GM18868 (cell line): ENCODE data around the gene NAA60.
"Not testable (repeated sequence)": the region's sequence is repeated elsewhere in the genome, so short reads cannot be mapped to it uniquely, and the experiment has no call there.

Experiments used
- ATAC-seq: cut with Tn5 transposase; IDR thresholded peaks from one replicate; pipeline ENCODE4 v1.9.1; 2021; ENCODE audit warnings: mild to moderate bottlenecking, moderate library complexity; ENCODE audit not compliant: unreplicated experiment

NAA60 gene

DNA sequence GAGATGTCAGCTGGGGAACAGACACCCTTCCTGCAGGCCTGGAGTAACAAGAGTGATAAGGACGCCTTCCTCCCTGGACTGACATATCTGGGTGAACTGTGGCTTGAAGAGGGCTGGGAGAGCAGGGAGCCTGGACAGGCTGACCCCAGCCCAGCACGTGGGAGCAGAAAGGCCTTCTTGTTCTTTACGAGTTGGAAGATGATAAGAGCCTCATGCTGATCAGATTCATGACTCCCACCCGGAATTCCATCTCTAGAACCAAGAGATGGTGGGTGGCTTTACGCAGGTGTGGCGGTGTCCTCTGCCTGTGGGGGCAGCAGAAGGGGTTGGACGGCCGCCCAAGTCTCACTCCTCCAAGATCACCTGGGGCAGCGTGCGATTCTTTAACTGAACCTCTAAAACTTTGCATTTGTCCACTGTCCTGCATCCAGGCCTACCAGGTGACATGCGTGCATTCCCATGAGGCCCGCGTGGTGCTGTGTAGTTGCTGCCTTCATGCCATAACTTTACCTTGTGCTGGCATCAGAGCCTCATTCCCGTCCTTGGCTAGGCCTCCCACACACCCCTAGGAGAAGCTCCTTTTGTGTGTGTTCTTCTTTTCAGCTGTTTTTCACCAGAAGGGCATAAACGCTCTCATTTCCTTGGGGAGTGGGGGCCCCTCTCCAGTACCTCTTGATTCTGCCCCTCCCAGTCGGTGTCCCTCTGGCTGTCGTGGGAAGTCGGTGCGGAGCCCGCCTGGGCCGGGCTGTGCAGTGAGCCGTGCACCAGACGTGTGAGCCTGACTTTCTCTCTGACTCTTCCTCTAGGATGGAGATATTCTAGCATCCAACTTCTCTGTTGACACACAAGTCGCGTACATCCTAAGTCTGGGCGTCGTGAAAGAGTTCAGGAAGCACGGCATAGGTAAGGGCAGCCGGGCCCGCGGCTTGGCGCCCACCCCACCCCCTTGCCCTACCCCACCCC lies 38.5 kb downstream of the NAA60 start:
- ATAC-seq: no peak

DNA sequence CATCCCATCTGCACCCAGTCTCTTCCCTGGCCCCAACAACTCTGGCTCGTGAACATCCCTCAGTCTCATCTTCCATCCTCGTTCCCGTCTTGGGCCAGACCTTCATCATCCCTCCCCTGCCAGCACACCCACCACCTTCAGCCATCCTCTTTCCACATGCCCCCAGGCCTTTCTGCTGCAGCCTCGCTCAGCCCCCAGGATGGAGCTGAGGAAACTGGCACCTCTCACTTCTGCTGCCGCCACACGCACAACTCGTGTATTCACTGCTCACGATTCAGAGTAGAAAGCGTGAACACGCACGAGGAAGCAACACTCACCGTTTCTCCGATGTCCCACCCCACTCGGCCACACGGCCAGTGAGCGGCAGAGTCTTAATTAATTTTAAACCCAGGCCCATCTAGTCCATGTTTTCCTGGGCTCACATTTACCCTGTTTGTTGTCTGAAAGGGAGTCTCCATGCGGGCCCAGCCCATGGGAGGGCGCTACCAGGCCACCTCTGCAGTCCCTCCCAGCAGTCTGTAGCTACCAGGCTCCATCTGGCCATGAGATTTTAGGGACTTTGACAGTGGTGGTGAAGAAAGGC lies 39.3 kb downstream of the NAA60 start:
- ATAC-seq: no peak

- no peak for ATAC-seq
Observed at GRCh38 chr16:3484318-3485096, 41.0 kb downstream of the NAA60 start.

DNA sequence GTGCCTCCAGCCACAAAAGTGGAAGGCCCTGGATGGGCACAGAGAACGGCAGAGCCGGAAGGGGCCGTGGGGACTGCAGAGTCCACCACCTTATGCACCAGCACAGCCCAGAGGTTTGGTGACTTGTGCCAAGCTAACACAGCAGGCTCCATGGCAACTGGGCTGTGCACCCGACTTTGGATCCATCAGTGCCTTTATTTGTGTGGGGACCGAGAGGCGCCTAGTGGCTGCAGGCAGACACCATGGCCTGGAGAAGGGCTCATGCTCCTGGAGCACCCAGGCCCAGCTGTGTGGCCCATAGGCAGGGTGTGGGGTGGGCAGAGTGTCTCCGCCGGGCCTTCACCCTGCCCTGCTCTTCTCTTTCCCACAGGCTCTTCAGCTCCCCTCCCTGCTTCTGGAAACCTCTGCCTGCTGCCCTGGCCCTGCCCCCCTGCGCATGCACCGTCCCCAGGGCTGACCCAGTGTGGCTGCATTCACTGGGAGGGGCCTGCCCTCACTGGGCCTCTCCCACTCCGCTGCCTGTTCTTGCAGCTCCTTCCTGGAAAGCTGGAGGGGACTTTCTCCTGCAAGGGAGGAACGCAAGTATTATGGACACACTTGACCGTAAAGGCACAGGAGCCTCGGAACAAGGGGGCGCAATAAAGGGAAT lies 41.7 kb downstream of the NAA60 start:
- ATAC-seq: no peak

DNA sequence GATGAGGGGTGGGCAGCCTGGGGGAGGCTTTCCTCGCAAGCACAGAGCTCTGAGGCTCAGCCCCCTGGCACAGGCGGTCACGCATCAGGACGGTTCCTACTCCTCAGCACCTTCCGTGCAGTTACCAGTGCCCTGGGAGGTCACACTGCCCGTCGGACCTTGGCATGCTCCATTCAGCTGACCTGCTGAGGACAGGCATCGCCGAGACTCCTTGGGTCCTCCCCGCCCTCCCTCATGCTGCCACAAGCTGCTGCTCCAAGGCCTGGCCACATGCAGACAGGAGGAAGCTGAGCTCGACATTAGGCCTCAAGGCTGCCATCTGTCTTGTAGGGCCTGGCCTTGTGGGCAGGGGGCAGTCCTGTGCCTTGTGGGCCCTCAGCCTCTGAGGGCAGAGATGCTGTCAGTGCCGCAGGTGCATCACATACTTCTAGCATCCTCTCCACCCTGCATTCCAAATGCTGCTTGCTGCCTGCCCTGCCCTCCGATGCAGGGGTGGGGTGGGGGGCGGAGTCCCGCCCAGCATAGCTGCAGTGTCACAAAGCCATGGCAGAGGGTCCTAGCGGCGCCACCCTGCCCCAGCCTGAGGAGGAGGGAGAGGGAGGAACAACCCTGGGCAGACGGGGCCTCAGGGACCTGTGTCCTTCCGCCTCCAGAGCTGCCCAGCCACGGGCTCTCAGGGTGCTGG lies 42.5 kb downstream of the NAA60 start:
- ATAC-seq: no peak

DNA sequence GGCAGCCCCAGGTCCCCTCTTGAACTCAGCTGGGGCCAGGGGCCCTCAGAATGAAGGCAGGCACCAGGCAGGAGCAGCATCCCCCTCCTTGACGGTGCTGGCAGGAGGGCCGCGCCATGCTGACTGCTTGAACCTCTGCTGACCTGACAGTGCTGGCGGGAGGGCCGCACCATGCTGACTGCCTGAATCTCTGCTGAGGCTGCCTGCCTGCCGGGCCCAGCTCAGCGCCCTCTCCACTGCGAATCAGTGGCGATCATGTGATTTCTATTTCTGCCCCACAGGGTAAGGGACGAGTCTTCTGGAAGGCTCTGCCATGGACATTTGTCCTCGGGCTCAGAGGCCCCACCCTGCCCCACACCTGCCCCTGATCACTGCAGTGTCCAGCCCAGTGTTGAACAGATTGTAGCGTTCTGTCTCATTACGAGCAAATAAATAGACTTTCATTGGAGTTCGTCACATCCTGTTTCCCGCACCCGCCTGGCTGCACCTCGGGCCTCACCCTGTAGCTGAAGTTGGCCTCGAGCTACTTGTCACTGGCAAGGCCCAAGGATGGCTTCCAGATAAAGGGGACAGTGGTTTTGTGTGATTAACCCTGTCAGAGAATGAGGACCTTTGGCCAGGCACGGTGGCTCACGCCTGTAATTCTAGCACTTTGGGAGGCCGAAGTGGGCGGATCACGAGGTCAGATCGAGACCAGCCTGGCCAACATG lies 43.2 kb downstream of the NAA60 start:
- ATAC-seq: no peak

DNA sequence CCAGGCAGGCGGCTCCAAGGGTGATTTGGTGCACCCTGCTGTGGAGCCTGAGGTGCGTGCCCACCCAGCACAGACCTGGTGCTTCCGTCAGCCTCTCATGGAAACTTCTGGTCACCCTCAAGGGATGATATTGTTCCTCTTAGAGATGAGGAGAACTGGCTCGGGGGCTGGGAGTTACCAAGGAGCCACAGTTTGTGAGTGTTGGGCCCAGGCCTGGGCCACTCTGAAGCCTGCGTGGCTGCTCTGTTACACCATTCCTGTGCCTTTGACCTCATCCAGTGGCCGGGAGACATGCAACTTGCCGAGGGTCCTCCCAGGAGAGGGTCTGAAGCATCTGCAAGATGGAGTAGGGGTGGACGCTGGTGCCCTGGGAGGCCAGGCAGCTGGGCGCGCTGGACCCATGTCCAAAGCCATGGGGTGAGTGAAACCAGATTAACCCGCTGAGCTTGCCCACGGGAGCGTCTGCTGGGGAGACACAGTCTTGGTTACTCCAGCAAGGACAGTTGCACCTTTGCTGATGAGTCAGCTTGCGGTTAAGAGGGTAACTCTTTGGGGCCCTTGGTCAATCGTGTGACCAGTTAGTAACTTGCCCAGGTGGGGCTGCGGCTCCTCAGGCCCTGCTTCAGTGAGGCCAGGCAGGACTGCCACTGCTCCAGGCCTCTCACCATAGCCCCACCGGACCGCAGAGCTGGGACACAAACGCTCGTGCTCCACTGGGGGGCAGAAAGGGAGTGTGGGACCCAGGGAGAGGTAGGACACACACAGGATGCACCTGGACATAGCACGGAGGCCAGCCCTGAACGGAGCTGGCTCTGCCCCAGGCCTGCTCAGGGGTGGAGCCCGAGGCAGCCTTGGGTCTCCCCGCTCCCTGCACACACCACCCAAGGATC lies 44.3 kb downstream of the NAA60 start:
- ATAC-seq: no peak

DNA sequence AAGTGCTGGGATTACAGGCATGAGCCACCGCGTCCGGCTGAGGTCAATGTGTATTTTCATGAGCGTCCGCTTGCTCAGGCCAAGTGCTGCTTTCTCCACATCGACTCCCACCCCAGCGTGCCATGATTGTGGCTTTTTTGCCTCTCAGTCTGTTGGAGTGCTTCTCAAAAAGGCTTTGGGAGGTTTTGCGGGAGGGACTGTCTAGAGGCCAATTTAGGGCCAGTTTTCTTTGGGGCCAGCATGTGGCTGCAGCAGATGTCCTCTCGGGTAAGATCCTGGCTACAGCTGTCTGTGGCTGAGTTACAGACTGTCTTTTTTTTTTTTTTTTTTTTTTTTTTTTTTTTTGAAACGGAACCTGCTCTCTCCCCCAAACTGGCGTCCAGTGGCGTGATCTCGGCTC lies 45.3 kb downstream of the NAA60 start:
- no peak for ATAC-seq

DNA sequence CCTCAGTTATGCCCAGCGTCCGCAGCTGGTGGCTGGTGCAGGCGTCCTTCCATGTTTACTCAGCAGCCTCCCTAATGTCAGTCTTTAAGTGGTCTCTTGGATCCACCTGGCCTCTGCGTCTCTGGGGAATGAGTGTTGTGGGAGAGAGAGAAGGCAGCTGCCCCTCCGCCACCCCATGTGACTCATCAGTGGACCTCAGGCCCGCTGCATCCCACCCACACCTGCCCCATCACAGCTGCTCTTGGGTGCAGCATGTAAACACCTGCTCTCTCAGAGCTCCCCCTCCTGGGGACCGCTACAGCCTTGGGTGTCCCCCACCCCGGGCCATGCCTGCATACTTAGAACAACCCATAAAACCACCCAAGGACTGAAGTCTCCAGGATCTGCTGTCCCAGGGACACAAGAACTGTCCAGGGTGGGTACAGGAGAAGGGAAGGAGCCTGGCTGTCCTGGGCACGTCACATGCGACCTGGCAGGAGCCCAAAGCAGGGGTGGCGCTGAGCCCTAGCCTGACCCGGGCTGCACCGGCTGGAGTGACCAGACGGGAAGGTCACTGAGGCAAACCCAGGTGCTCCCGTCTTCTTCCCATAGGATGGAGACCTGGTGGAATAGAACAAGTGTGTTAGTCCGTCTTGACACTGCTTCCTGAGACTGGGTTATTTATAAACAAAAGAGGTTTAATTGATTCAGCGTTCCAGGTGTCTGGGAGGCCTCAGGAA lies 47.6 kb downstream of the NAA60 start:
- ATAC-seq: no peak

GRCh38 chr16:3492356-3492755 lies 48.9 kb downstream of the NAA60 start:
- ATAC-seq: no peak

DNA sequence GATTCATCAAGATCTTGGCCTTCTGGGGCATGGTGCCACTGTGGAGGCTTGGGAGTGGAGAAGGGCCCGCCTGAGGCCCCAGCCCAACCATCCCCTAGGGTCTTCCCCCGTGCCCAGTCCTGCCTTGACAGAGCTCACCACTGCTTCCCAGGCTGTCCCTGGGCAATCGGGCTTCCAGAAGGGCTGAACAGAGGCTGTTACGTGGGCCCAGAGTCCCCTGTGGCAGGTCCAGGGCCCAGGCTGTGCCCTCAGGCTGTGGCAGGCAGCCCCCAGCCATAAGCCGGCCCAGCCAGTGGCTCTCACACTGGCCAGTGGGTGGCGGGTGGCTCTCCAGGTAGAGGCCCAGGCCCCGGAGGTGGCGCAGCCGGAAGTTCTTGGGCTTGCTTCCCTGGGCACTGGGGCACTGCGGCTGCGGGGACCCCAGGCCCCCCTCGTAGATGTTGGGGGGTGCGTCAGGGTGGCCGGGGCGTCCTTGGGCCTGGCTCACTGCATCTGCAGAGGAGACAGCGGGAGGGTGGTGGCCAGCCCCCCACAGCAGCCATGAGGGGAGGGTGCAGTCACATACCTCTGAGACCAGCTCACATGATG lies 51.0 kb downstream of the NAA60 start:
- no peak for ATAC-seq

DNA sequence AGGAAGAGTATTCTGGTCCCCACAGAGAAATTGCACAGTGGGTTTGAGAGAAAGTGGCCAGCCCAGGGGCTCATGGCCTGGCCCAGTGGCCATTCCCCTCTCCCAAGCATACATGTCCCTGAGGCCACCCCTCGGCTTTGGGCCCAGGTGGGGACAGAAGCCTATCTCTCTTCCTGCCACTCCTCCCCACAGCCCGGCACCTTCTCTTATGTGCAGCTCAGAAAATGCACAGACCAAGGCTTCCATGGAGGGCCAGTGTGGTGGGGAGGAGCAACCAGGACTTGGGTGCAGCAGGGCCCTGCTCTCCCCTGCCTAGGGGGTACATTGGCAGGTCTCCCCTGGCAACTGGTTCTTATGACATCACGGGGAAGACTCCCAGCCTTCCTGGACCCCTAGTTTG lies 51.7 kb downstream of the NAA60 start, which contains the start of gene C16orf90:
Gene C16orf90 (minus strand): TSS at position 314 of the 400 bp plus-strand sequence. CDS start 68 bp downstream, at position 246.
- no peak for ATAC-seq

DNA sequence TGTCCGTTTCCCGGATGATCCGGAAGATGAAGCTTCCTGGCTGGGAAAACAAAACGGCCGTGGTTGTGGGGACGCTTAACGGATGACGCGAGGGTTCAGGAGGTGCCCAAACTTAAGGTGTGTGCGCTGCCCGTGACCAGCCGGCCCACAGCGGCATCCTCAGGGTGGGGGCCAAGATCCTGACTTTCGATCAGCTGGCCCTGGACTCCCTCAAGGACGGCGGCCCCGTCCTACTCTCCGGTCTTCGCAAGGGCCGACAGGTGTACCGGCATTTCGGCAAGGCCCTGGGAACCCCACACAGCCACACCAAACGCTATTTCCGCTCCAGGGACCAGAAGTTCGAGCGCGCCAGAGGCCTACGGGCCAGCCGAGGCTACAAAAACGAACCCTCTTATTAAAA lies 52.9 kb downstream of the NAA60 start:
- ATAC-seq: no peak

GRCh38 chr16:3497771-3498170 lies 54.3 kb downstream of the NAA60 start:
- ATAC-seq: no peak

GRCh38 chr16:3498988-3499387 lies 55.5 kb downstream of the NAA60 start:
- ATAC-seq: no peak

GRCh38 chr16:3501412-3501761 lies 57.9 kb downstream of the NAA60 start:
- not testable (repeated sequence) for ATAC-seq

- no peak for ATAC-seq
Observed at GRCh38 chr16:3501783-3502400, 58.4 kb downstream of the NAA60 start.
